ENCODE results near the gene DDIT4L. TPM values are rescaled to one million over a fixed set of nuclear protein-coding genes. Genes with fewer than 3 reads are reported as not detected.

DDIT4L gene
- total and polyA plus RNA-seq, 2 of the 8 experiments (the other 6 are each of a cell fraction or from before 2014, with no cell fraction given) = 3.5 to 6.0 TPM

GRCh38 chr4:100162027-100162685 is 28.1 kb downstream of the DDIT4L start (continued):
- TF ChIP-seq, protein P1, sequence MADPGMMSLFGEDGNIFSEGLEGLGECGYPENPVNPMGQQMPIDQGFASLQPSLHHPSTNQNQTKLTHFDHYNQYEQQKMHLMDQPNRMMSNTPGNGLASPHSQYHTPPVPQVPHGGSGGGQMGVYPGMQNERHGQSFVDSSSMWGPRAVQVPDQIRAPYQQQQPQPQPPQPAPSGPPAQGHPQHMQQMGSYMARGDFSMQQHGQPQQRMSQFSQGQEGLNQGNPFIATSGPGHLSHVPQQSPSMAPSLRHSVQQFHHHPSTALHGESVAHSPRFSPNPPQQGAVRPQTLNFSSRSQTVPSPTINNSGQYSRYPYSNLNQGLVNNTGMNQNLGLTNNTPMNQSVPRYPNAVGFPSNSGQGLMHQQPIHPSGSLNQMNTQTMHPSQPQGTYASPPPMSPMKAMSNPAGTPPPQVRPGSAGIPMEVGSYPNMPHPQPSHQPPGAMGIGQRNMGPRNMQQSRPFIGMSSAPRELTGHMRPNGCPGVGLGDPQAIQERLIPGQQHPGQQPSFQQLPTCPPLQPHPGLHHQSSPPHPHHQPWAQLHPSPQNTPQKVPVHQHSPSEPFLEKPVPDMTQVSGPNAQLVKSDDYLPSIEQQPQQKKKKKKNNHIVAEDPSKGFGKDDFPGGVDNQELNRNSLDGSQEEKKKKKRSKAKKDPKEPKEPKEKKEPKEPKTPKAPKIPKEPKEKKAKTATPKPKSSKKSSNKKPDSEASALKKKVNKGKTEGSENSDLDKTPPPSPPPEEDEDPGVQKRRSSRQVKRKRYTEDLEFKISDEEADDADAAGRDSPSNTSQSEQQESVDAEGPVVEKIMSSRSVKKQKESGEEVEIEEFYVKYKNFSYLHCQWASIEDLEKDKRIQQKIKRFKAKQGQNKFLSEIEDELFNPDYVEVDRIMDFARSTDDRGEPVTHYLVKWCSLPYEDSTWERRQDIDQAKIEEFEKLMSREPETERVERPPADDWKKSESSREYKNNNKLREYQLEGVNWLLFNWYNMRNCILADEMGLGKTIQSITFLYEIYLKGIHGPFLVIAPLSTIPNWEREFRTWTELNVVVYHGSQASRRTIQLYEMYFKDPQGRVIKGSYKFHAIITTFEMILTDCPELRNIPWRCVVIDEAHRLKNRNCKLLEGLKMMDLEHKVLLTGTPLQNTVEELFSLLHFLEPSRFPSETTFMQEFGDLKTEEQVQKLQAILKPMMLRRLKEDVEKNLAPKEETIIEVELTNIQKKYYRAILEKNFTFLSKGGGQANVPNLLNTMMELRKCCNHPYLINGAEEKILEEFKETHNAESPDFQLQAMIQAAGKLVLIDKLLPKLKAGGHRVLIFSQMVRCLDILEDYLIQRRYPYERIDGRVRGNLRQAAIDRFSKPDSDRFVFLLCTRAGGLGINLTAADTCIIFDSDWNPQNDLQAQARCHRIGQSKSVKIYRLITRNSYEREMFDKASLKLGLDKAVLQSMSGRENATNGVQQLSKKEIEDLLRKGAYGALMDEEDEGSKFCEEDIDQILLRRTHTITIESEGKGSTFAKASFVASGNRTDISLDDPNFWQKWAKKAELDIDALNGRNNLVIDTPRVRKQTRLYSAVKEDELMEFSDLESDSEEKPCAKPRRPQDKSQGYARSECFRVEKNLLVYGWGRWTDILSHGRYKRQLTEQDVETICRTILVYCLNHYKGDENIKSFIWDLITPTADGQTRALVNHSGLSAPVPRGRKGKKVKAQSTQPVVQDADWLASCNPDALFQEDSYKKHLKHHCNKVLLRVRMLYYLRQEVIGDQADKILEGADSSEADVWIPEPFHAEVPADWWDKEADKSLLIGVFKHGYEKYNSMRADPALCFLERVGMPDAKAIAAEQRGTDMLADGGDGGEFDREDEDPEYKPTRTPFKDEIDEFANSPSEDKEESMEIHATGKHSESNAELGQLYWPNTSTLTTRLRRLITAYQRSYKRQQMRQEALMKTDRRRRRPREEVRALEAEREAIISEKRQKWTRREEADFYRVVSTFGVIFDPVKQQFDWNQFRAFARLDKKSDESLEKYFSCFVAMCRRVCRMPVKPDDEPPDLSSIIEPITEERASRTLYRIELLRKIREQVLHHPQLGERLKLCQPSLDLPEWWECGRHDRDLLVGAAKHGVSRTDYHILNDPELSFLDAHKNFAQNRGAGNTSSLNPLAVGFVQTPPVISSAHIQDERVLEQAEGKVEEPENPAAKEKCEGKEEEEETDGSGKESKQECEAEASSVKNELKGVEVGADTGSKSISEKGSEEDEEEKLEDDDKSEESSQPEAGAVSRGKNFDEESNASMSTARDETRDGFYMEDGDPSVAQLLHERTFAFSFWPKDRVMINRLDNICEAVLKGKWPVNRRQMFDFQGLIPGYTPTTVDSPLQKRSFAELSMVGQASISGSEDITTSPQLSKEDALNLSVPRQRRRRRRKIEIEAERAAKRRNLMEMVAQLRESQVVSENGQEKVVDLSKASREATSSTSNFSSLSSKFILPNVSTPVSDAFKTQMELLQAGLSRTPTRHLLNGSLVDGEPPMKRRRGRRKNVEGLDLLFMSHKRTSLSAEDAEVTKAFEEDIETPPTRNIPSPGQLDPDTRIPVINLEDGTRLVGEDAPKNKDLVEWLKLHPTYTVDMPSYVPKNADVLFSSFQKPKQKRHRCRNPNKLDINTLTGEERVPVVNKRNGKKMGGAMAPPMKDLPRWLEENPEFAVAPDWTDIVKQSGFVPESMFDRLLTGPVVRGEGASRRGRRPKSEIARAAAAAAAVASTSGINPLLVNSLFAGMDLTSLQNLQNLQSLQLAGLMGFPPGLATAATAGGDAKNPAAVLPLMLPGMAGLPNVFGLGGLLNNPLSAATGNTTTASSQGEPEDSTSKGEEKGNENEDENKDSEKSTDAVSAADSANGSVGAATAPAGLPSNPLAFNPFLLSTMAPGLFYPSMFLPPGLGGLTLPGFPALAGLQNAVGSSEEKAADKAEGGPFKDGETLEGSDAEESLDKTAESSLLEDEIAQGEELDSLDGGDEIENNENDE (IDR thresholded peaks at IDR 0.05; ENCODE audit: insufficient replicate concordance, low read length) = no peak
- TF ChIP-seq RFX5 (IDR thresholded peaks at IDR 0.05; ENCODE audit: borderline replicate concordance, low read depth, low read length) (no peak), FOSL1 (IDR thresholded peaks at IDR 0.05; ENCODE audit: insufficient read depth, low read depth, low read length) (no peak)
